KMS-11 (cell line): ENCODE data around the gene ADGRD2.

Source experiments
- H2AFZ ChIP-seq: fragments of 200-600 bp; sonication (generic); 2 replicates; pipeline ENCODE4 v1.6.1; 2016; ENCODE audit warnings: antibody characterized with exemption, mixed run types, low read depth
- H3K27ac ChIP-seq: fragments of 200-600 bp; sonication (generic); 2 replicates; pipeline ENCODE4 v1.6.1; 2016; ENCODE audit warnings: mild to moderate bottlenecking, mixed run types
- H3K27me3 ChIP-seq: fragments of 200-600 bp; sonication (generic); 2 replicates; pipeline ENCODE4 v1.6.1; 2017; ENCODE audit warnings: mild to moderate bottlenecking, low read depth, mixed run types, moderate library complexity; ENCODE audit not compliant: insufficient read depth
- H3K36me3 ChIP-seq: fragments of 200-600 bp; sonication (generic); 2 replicates; pipeline ENCODE4 v1.6.1; 2017; ENCODE audit warnings: mild to moderate bottlenecking, mixed run types; ENCODE audit not compliant: insufficient read depth
- H3K4me1 ChIP-seq: fragments of 200-600 bp; sonication (generic); 2 replicates; pipeline ENCODE4 v1.6.1; 2016; ENCODE audit warnings: mild to moderate bottlenecking, low read depth, mixed run types; ENCODE audit not compliant: poor library complexity, severe bottlenecking
- H3K4me2 ChIP-seq: fragments of 200-600 bp; sonication (generic); 2 replicates; pipeline ENCODE4 v1.7.0; 2016; ENCODE audit warnings: mild to moderate bottlenecking, mixed run types
- H3K4me3 ChIP-seq: fragments of 200-600 bp; sonication (generic); IDR thresholded peaks from 2 replicates; pipeline ENCODE4 v1.6.1; 2017; ENCODE audit warnings: low read depth, low read length, mixed read lengths; ENCODE audit not compliant: insufficient read depth
- H3K79me2 ChIP-seq: fragments of 200-600 bp; sonication (generic); 2 replicates; pipeline ENCODE4 v1.6.1; 2016; ENCODE audit warnings: low read depth, mixed run types; ENCODE audit not compliant: insufficient read depth
- H3K9ac ChIP-seq: fragments of 200-600 bp; sonication (generic); 2 replicates; pipeline ENCODE4 v1.6.1; 2016; ENCODE audit warnings: mild to moderate bottlenecking, mixed run types
- H4K20me1 ChIP-seq: fragments of 200-600 bp; sonication (generic); 2 replicates; pipeline ENCODE4 v1.6.1; 2016; ENCODE audit warnings: mild to moderate bottlenecking, mixed run types; ENCODE audit not compliant: insufficient read depth
- TF ChIP-seq, protein P1 (sequence below): fragments of 200-600 bp; sonication (generic); conservative IDR thresholded peaks from 2 replicates; pipeline ENCODE4 v1.6.1; 2017; ENCODE audit warnings: low read depth, mild to moderate bottlenecking, antibody characterized with exemption, low read length, moderate library complexity, mixed read lengths

Gene ADGRD2

GRCh38 chr9:124442379-124442778, 7.9 kb upstream of the ADGRD2 start:
- Histone ChIP-seq H3K9ac (no peak overlapping the region), H3K4me1 (no peaks in the 10 kb centered on the region), H4K20me1 (no peaks in the 10 kb centered on the region), H3K36me3 (no peaks in the 10 kb centered on the region), H3K4me3 (no peak overlapping the region), H3K4me2 (no peak overlapping the region), H3K27ac (no peak overlapping the region), H3K79me2 (no peaks in the 10 kb centered on the region), H2AFZ (no peak overlapping the region), H3K27me3 (no peaks in the 10 kb centered on the region)
- TF ChIP-seq, protein P1, sequence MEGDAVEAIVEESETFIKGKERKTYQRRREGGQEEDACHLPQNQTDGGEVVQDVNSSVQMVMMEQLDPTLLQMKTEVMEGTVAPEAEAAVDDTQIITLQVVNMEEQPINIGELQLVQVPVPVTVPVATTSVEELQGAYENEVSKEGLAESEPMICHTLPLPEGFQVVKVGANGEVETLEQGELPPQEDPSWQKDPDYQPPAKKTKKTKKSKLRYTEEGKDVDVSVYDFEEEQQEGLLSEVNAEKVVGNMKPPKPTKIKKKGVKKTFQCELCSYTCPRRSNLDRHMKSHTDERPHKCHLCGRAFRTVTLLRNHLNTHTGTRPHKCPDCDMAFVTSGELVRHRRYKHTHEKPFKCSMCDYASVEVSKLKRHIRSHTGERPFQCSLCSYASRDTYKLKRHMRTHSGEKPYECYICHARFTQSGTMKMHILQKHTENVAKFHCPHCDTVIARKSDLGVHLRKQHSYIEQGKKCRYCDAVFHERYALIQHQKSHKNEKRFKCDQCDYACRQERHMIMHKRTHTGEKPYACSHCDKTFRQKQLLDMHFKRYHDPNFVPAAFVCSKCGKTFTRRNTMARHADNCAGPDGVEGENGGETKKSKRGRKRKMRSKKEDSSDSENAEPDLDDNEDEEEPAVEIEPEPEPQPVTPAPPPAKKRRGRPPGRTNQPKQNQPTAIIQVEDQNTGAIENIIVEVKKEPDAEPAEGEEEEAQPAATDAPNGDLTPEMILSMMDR, result no peak

DNA sequence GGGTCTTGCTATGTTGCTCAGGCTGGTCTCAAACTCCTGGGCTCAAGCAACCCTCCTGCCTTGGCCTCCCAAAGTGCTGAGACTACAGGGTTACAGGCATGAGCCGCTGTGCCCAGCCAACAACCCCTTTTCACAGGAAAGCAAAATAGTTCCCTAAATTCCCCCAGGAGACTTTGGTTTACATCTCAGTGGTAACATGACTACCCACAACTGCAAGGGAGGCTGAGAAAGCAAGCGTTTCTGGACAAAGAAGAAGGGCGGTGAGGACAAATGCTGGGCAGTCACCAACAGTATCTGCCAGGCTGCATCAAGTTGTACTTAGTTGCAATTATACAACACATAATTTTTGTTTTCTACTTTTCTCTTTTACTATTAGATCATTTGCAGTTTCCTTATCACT, 7.4 kb upstream of the ADGRD2 start:
- Histone ChIP-seq H4K20me1 (no peaks in the 10 kb centered on the region), H3K4me2 (no peak overlapping the region), H3K27me3 (no peaks in the 10 kb centered on the region), H2AFZ (no peak overlapping the region), H3K9ac (no peak overlapping the region), H3K27ac (no peak overlapping the region), H3K4me1 (no peaks in the 10 kb centered on the region), H3K79me2 (no peaks in the 10 kb centered on the region), H3K36me3 (no peaks in the 10 kb centered on the region), H3K4me3 (no peak overlapping the region)
- TF ChIP-seq, protein P1, result no peak

DNA sequence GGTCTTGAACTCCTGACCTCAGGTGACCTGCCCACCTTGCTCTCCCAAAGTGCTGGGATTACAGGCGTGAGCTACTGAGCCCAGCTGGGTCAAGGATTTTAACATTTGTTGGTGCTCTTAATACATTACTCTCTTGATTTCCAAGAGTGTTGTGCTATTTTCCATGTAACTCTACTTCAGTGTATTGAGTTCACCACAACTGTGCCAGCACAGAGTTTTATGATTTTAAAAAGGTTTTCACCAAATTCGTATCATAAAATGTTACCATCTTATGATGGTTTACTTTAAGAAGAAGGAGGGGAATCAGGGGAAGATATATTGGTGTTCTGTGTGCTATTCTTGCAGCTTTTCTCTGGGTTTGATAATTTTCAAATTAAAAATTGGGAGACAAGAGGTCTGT, 6.6 kb upstream of the ADGRD2 start:
- Histone ChIP-seq H3K9ac (no peak overlapping the region), H2AFZ (no peak overlapping the region), H3K79me2 (no peaks in the 10 kb centered on the region), H3K27ac (no peak overlapping the region), H4K20me1 (no peaks in the 10 kb centered on the region), H3K27me3 (no peaks in the 10 kb centered on the region), H3K4me1 (no peaks in the 10 kb centered on the region), H3K36me3 (no peaks in the 10 kb centered on the region), H3K4me3 (no peak overlapping the region), H3K4me2 (no peak overlapping the region)
- TF ChIP-seq, protein P1, result no peak

DNA sequence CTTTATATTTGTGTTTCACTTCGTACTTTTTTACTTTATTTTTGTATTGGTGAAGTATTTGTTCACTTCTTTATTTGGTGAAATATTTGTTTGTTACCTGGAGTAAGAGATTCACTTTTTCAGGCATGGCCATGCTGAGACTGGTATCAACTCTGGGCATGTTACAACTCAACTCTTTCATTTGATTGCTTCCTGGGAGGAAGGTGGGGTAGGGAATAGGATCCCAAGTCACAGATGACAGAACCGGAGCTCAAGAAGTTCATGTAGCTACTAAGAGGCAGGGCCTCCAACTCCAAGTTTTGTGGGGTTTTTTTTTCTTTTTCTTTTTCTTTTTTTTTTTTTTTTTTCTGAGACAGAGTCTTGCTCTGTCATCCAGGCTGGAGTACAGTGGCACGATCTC, 6.1 kb upstream of the ADGRD2 start:
- Histone ChIP-seq H3K9ac (no peak overlapping the region), H3K27ac (no peak overlapping the region), H3K4me3 (no peak overlapping the region), H3K4me2 (no peak overlapping the region), H4K20me1 (no peaks in the 10 kb centered on the region), H3K79me2 (no peaks in the 10 kb centered on the region), H3K4me1 (no peaks in the 10 kb centered on the region), H2AFZ (no peak overlapping the region), H3K27me3 (no peaks in the 10 kb centered on the region), H3K36me3 (no peaks in the 10 kb centered on the region)
- TF ChIP-seq, protein P1, result no peak

DNA sequence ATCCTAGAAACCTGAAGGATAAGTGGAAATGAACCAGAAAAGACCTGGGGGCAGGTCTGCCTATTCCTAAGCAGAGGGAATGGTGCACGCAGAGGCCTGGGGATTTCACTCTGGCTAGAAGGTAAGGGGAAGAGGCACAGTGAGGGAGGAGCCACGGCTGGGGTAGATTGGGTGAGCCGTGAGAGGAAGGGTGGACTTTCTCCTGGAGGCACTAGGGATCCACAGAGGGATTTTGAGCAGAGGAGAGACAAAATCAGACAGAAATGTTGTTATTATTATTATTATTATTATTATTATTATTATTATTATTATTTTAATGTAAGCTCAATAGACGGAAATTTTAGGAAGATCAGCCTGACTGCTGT, 3.0 kb upstream of the ADGRD2 start:
- no peaks in the 10 kb centered on the region for H4K20me1 ChIP-seq
- H3K4me1 ChIP-seq, result no peaks in the 10 kb centered on the region
- no peak overlapping the region for H3K4me3 ChIP-seq
- H3K9ac ChIP-seq, result no peak overlapping the region
- no peak overlapping the region for H3K4me2 ChIP-seq
- no peaks in the 10 kb centered on the region for H3K36me3 ChIP-seq
- no peaks in the 10 kb centered on the region for H3K79me2 ChIP-seq
- no peak overlapping the region for H2AFZ ChIP-seq
- peaks cover 6% of the 10 kb centered on the region; the same call in 1 of the 2 replicates for H3K27me3 ChIP-seq
- TF ChIP-seq, protein P1, result 0 out of 2 replicates have a peak, but pooled peaks have one; percentile 26
- H3K27ac ChIP-seq, result no peak overlapping the region
